ENCODE data around the gene EPS8L2.

EPS8L2 gene

DNA sequence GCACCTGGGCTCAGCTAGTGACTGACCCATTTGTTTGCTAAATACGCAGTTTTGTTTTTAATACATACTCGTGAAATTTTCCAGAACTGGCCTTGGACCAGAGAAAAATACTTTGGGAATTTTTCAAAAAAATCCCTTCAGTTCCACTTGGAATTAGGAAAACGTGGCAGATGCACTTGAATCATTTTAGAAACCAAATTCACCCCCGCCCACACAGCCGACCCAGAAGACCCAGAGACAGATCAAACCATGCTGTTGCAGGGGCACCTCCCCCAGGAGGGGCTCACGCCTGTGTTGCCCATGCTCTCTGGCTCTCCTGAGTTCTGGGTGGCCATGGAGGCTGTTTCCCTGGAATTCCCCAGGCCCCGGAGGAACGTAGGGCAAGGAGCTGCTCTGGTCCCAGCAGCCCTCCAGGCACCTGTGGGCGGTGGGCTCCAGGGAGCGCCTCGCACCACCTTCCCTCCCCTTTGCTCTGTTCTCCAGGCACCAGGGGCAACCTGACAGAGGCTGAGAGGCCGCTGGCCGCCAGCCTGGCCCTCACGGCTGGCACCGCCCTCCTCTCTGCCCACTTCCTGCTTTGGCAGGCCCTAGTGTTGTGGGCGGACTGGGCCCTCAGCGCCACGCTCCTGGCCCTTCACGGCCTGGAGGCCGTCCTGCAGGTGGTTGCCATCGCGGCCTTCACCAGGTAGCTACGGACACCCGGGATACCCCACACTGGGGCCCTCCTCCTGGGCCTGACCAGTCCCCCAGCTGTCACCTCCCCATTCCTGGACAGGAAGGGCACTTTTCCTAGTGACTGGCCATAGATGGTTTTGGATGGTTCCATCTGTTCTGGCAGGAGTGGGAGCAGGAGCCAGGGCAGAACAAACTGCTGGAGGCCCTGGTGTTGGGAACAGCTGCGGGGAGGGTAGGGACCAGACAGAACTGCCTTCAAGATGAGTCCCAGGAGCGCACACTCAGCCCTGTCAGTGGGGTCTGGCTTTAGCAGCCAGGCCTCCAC is 3.3 kb upstream of the EPS8L2 start:
- Histone ChIP-seq H3K27me3 (peaks cover 30% of the 10 kb centered on the region), H3K4me3 (ENCODE audit: low read depth in 1 of 2, low read length in 1 of 2) (no peak overlapping the region), H3K4me1 (ENCODE audit: control insufficient read depth in 1 of 2, insufficient read depth in 1 of 2, low read depth in 1 of 2, low read length in 1 of 2) (peaks cover 12 to 20% of the 10 kb centered on the region in 2 experiments), H3K9me3 (no peaks in the 10 kb centered on the region), H3K36me3 (peaks cover 36% of the 10 kb centered on the region), H3K27ac (peak overlapping the region; percentile 38)
- TF ChIP-seq, protein P1, sequence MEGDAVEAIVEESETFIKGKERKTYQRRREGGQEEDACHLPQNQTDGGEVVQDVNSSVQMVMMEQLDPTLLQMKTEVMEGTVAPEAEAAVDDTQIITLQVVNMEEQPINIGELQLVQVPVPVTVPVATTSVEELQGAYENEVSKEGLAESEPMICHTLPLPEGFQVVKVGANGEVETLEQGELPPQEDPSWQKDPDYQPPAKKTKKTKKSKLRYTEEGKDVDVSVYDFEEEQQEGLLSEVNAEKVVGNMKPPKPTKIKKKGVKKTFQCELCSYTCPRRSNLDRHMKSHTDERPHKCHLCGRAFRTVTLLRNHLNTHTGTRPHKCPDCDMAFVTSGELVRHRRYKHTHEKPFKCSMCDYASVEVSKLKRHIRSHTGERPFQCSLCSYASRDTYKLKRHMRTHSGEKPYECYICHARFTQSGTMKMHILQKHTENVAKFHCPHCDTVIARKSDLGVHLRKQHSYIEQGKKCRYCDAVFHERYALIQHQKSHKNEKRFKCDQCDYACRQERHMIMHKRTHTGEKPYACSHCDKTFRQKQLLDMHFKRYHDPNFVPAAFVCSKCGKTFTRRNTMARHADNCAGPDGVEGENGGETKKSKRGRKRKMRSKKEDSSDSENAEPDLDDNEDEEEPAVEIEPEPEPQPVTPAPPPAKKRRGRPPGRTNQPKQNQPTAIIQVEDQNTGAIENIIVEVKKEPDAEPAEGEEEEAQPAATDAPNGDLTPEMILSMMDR (IDR thresholded peaks at IDR 0.05) = no peak

DNA sequence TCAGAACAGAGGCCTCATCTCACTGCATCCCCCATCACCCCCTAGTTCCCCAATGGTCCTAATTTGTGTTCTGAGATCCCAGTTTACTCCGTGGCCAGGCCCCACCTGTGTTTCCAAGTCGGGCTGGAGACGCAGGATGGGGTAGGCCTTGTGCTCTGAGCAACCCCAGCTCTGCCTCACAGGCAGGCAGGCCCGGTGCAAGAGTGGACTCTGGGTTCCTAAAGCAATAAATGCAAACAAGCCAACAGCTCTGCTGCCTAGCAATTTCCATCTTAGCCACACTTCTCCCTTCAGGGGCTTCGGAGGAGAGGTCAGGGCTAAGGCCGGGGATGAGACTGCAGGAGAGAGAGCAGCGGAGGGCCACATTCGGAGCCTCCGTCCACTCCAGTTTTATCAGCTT is 2.5 kb upstream of the EPS8L2 start:
- Histone ChIP-seq H3K27me3 (peaks cover 37% of the 10 kb centered on the region), H3K9me3 (no peaks in the 10 kb centered on the region), H3K4me1 (ENCODE audit: control insufficient read depth in 1 of 2, insufficient read depth in 1 of 2, low read depth in 1 of 2, low read length in 1 of 2) (peaks cover 8 to 20% of the 10 kb centered on the region in 2 experiments), H3K4me3 (ENCODE audit: low read depth in 1 of 2, low read length in 1 of 2) (no peak overlapping the region), H3K27ac (no peak overlapping the region), H3K36me3 (peaks cover 36% of the 10 kb centered on the region)
- TF ChIP-seq, protein P1 (IDR thresholded peaks at IDR 0.05) = no peak

DNA sequence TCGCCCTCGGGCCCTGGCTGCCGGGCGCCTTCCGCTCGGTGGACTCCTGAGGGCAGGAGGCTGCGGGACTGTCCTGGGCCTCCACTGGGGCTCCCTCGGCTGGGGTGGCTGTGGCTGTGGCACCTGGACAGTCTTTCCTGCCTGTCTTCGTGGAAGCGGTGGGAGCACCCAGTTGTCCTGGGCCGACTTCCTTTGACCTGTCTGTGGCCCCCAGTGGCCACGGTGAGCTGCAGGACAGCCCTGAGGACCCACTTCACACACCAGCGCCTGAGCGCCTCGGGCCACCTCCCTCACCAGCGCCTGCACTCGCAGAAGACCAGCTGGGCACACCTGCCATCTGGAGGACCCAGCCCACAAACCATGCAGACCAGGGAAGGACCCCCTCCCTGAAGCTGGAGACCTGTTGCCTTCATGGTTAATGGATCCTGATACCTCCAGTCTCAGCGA is 1.8 kb upstream of the EPS8L2 start:
- Histone ChIP-seq H3K36me3 (peaks cover 36% of the 10 kb centered on the region), H3K27ac (no peak overlapping the region), H3K9me3 (no peaks in the 10 kb centered on the region), H3K4me3 (ENCODE audit: low read depth in 1 of 2, low read length in 1 of 2) (no peak overlapping the region), H3K27me3 (peaks cover 45% of the 10 kb centered on the region), H3K4me1 (ENCODE audit: control insufficient read depth in 1 of 2, insufficient read depth in 1 of 2, low read depth in 1 of 2, low read length in 1 of 2) (peaks cover 8 to 20% of the 10 kb centered on the region in 2 experiments)
- TF ChIP-seq, protein P1 (IDR thresholded peaks at IDR 0.05) = no peak

DNA sequence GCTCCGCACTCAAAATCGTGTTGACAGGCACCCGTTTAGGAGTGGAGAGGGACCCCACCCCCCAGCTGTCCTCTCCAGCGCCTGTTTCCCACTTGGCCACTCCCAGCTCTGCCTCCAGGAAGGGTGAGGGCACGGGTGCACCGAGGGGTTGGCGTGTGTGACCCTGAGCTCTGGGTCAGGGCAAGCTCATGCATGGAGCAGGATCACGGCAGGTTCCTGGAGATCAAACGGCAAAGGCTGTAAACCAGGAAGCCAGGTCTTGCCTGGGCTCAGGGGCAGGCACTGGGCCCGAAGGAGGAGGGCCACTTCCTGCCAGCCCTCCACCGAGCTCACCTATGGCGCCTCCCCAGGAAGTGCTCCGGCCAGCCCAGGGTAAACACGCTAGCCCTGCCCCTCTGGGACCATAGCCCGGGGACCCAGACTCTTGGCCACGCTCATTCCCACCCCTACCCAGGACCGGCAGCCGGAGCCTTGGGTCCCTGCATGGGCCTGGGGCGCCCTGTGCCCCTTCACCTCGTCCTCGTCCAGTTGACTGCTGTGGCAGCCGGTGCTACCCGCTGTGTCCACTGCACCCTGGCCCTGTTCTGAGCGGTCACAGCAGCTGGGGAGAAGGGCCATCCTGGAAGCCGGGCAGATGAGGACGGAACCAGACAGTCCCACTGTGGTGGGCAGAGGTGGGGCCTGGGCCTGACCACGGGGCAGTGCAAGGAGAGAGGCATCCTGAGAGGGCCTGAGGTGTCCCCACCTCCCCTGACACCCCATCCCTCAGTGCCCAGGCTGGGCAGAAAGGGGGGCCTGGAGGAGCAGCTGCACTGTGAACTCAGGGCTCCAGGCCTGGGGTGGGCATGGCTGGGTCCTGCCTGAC is 1.0 kb upstream of the EPS8L2 start:
- TF ChIP-seq, protein P1 (IDR thresholded peaks at IDR 0.05) = no peak
- no peak overlapping the region for H3K27ac ChIP-seq
- peaks cover 52% of the 10 kb centered on the region for H3K27me3 ChIP-seq
- H3K36me3 ChIP-seq = peaks cover 31% of the 10 kb centered on the region
- no peaks in the 10 kb centered on the region for H3K9me3 ChIP-seq
- peaks cover 9 to 20% of the 10 kb centered on the region in 2 experiments for H3K4me1 ChIP-seq (ENCODE audit: control insufficient read depth in 1 of 2, insufficient read depth in 1 of 2, low read depth in 1 of 2, low read length in 1 of 2)
- peak overlapping the region in 1 of 2 experiments; percentile 30 for H3K4me3 ChIP-seq (ENCODE audit: low read depth in 1 of 2, low read length in 1 of 2)

DNA sequence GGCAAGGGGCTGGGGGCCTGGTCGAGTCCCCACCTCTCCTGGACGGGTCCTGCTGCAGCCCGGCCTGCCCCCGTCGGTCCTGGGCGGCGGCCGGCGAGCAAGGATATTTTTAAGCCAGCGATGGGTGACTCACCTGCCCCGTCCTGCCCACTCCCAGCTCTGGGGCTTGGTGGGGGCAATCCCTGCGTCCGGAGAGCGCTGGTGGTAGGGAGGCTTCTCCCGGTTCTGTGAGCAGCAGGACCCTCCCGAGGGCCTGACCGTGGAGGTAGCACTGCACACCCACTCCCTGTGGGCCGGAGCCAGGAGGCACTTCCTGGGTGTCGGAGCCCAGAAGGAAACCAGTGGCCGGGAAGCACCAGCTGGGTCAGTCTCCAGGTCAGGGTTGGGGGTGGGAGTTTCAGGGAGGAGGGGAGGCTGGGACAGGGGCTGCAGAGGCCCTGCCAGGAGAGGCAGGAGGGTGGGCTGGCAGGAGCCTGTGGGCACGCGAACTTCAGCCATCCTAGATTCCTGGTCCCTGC is 467 bp downstream of the EPS8L2 start:
- TF ChIP-seq, protein P1 (IDR thresholded peaks at IDR 0.05) = no peak
- Histone ChIP-seq H3K9me3 (no peaks in the 10 kb centered on the region), H3K27ac (no peak overlapping the region), H3K4me1 (ENCODE audit: control insufficient read depth in 1 of 2, insufficient read depth in 1 of 2, low read depth in 1 of 2, low read length in 1 of 2) (peaks cover 12 to 20% of the 10 kb centered on the region in 2 experiments), H3K27me3 (peaks cover 67% of the 10 kb centered on the region), H3K4me3 (ENCODE audit: low read depth in 1 of 2, low read length in 1 of 2) (peak overlapping the region in 1 of 2 experiments; percentile 30), H3K36me3 (peaks cover 22% of the 10 kb centered on the region)

All from neutrophil (primary cell).